Measurements from ENCODE around the gene ME3.

The ME3 gene

DNA sequence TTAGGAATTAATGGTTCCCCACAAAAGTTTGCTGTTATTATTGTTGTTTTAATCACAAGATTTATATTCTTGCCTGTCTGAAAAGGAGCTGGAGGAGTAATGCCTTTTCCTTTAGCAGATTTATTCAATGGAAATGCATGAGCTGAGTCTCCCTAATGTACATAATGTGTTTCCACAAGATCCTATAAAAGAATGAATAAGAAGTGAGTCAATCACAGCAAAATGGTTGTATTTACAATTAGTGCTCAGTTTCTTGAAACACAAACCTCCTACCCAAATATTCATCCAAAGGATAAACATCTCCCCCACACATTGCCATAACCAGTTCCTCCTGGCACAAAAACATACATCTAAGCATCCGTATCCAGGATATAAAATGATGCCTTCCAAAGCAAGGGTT lies 33.3 kb downstream of the ME3 start:
- no peak for TF ChIP-seq FOXP2 (optimal IDR thresholded peaks at IDR 0.05; ENCODE audit: borderline replicate concordance, extremely low read depth, extremely low read length, insufficient read depth)
- TF ChIP-seq POLR2AphosphoS5 (IDR thresholded peaks at IDR 0.05; ENCODE audit: low read depth, low read length), result no peak
- no peak for TF ChIP-seq SIN3A (IDR thresholded peaks at IDR 0.05; ENCODE audit: borderline replicate concordance, insufficient read depth, low read length)
- no peak for TF ChIP-seq TAF1 (IDR thresholded peaks at IDR 0.05; ENCODE audit: borderline replicate concordance, insufficient read depth, low read length)
- TF ChIP-seq, protein P1, sequence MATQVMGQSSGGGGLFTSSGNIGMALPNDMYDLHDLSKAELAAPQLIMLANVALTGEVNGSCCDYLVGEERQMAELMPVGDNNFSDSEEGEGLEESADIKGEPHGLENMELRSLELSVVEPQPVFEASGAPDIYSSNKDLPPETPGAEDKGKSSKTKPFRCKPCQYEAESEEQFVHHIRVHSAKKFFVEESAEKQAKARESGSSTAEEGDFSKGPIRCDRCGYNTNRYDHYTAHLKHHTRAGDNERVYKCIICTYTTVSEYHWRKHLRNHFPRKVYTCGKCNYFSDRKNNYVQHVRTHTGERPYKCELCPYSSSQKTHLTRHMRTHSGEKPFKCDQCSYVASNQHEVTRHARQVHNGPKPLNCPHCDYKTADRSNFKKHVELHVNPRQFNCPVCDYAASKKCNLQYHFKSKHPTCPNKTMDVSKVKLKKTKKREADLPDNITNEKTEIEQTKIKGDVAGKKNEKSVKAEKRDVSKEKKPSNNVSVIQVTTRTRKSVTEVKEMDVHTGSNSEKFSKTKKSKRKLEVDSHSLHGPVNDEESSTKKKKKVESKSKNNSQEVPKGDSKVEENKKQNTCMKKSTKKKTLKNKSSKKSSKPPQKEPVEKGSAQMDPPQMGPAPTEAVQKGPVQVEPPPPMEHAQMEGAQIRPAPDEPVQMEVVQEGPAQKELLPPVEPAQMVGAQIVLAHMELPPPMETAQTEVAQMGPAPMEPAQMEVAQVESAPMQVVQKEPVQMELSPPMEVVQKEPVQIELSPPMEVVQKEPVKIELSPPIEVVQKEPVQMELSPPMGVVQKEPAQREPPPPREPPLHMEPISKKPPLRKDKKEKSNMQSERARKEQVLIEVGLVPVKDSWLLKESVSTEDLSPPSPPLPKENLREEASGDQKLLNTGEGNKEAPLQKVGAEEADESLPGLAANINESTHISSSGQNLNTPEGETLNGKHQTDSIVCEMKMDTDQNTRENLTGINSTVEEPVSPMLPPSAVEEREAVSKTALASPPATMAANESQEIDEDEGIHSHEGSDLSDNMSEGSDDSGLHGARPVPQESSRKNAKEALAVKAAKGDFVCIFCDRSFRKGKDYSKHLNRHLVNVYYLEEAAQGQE (IDR thresholded peaks at IDR 0.05; ENCODE audit: insufficient read depth in 1 of 2, low read depth in 2 of 2, low read length in 2 of 2), result no peak

DNA sequence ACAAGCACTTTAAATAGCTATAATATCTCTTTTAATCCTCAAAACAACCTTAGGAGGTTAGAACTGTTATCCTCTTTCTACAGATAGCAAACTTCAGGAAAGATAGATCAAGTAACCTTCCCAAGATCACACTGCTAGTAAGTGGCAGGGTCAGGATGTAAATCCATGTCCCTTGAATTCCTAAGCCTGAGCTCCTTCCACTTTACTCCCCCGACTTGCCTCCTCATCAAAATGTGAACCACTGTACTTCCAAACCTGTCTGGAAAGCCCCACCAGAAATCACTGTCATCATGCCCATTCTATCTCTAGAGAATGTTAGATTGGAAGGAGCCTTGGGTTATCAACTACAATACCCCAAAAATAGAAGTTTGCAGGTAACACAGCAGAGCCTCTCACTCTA lies 33.7 kb downstream of the ME3 start:
- TF ChIP-seq TAF1 (IDR thresholded peaks at IDR 0.05; ENCODE audit: borderline replicate concordance, insufficient read depth, low read length) (no peak), SIN3A (IDR thresholded peaks at IDR 0.05; ENCODE audit: borderline replicate concordance, insufficient read depth, low read length) (no peak), POLR2AphosphoS5 (IDR thresholded peaks at IDR 0.05; ENCODE audit: low read depth, low read length) (no peak), FOXP2 (optimal IDR thresholded peaks at IDR 0.05; ENCODE audit: borderline replicate concordance, extremely low read depth, extremely low read length, insufficient read depth) (no peak)
- TF ChIP-seq, protein P1 (IDR thresholded peaks at IDR 0.05; ENCODE audit: insufficient read depth in 1 of 2, low read depth in 2 of 2, low read length in 2 of 2), result no peak

DNA sequence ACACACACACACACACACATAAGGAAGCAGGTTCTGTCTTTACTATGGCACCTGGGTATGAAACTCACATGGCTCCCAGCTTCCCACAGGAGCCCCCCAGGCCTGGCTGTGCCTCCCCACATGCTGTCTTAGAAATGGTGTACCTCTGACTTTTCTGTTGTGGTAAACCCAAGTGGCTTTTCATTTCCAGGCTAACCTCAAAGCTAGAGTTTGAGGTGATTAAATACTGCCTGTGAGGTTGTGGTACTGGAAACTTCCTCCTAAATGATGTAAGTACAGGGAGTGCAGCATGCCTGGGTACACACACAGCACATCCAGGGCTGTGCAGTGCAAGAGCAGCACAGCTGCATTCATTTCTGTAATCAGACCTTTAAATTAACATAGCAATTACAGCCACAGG lies 34.4 kb downstream of the ME3 start:
- TF ChIP-seq POLR2AphosphoS5 (IDR thresholded peaks at IDR 0.05; ENCODE audit: low read depth, low read length) (no peak), FOXP2 (optimal IDR thresholded peaks at IDR 0.05; ENCODE audit: borderline replicate concordance, extremely low read depth, extremely low read length, insufficient read depth) (no peak), TAF1 (IDR thresholded peaks at IDR 0.05; ENCODE audit: borderline replicate concordance, insufficient read depth, low read length) (no peak), SIN3A (IDR thresholded peaks at IDR 0.05; ENCODE audit: borderline replicate concordance, insufficient read depth, low read length) (no peak)
- TF ChIP-seq, protein P1 (IDR thresholded peaks at IDR 0.05; ENCODE audit: insufficient read depth in 1 of 2, low read depth in 2 of 2, low read length in 2 of 2), result no peak

DNA sequence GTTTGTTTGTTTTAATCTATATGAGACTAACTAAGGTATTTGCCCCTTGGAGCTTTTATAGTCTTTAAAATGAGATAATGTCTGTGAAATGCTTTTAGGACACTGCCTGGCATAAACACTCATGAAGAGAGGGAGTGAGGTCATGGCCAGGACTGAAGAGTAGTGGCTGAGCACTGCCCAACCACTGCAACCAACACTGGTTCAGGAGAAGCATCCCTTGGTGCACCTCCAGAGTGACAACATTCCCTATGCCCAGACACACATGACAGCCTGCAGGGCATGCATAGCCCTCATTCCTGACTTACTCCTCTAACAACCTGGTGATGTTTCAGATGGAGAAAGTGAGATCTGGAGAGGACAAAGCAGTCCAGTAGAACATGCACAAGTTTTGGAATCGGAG lies 36.1 kb downstream of the ME3 start:
- TF ChIP-seq FOXP2 (optimal IDR thresholded peaks at IDR 0.05; ENCODE audit: borderline replicate concordance, extremely low read depth, extremely low read length, insufficient read depth) (no peak), TAF1 (IDR thresholded peaks at IDR 0.05; ENCODE audit: borderline replicate concordance, insufficient read depth, low read length) (no peak), POLR2AphosphoS5 (IDR thresholded peaks at IDR 0.05; ENCODE audit: low read depth, low read length) (no peak), SIN3A (IDR thresholded peaks at IDR 0.05; ENCODE audit: borderline replicate concordance, insufficient read depth, low read length) (no peak)
- TF ChIP-seq, protein P1 (IDR thresholded peaks at IDR 0.05; ENCODE audit: insufficient read depth in 1 of 2, low read depth in 2 of 2, low read length in 2 of 2), result no peak

All from PFSK-1 (cell line).